ENCODE measurements around the gene STRAP.

The STRAP gene

DNA sequence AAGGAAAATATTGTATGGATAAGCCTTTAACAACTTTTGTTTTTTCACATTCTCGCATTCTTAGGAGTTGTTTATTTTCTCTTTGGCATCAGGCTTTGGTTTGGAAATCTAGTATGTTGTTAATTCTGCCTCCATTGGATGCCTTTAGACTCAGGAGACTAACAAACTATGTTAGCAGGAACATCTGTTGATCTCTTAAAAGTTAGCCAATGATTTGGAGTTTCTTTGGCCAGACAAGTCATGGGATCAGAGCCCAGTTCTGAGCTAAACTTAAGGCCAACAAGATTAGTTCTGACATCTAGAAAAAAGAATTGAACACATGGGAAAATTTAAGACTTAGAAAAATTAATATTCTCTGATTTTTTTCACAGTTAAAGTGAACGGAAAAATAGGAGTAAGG lies 35.3 kb upstream of the STRAP start:
- Histone ChIP-seq H3K36me3 (ENCODE audit: low read length) (no peaks in the 10 kb centered on the region), H3K4me3 (ENCODE audit: insufficient read depth, low read length, poor library complexity, severe bottlenecking) (no peak overlapping the region), H3K27me3 (ENCODE audit: low read length) (no peaks in the 10 kb centered on the region), H3F3A (ENCODE audit: insufficient read depth) (no peaks in the 10 kb centered on the region), H3K9me3 (ENCODE audit: insufficient read depth, low read length) (no peaks in the 10 kb centered on the region), H3K4me2 (ENCODE audit: low read depth, low read length, poor library complexity, severe bottlenecking) (no peak overlapping the region), H3K27ac (ENCODE audit: low read depth, low read length) (no peak overlapping the region), H3K79me2 (ENCODE audit: insufficient read depth, low read length) (no peaks in the 10 kb centered on the region), H4K20me1 (ENCODE audit: low read depth, low read length) (no peaks in the 10 kb centered on the region), H2AFZ (ENCODE audit: low read depth, low read length, severe bottlenecking) (no peak overlapping the region), H3K9me2 (replicated peaks; ENCODE audit: insufficient read depth, low read length) (no peaks in the 10 kb centered on the region), H3K9ac (ENCODE audit: low read length) (no peak overlapping the region)
- TF ChIP-seq CTCF (IDR thresholded peaks at IDR 0.05; ENCODE audit: insufficient read depth, low read length, poor library complexity, severe bottlenecking) (no peak), EZH2phosphoT487 (conservative IDR thresholded peaks at IDR 0.05; ENCODE audit: low read length) (no peak)

DNA sequence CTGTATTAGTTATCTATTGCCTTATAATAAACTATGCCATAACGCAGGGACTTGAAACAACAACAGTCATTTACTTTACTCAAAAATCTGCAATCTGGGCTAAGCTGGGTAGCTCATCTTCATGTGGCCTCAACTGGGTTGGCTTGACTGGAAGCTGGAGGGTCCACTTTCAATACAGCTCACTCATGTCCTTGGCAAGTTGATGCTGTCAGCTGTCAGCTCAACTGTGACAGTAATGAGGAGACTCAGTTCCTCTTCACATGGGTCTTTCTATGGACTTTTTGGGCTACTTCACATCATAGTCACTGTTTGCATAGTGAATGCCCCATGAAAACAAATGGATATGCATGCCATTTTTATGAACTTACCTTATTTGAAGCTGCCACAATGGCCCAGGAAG lies 33.6 kb upstream of the STRAP start:
- no peak overlapping the region for H3K4me3 ChIP-seq (ENCODE audit: insufficient read depth, low read length, poor library complexity, severe bottlenecking)
- H4K20me1 ChIP-seq (ENCODE audit: low read depth, low read length): no peaks in the 10 kb centered on the region
- H3K79me2 ChIP-seq (ENCODE audit: insufficient read depth, low read length): no peaks in the 10 kb centered on the region
- TF ChIP-seq EZH2phosphoT487 (conservative IDR thresholded peaks at IDR 0.05; ENCODE audit: low read length) (no peak), CTCF (IDR thresholded peaks at IDR 0.05; ENCODE audit: insufficient read depth, low read length, poor library complexity, severe bottlenecking) (no peak)
- H3K27ac ChIP-seq (ENCODE audit: low read depth, low read length): no peak overlapping the region
- H3K36me3 ChIP-seq (ENCODE audit: low read length): no peaks in the 10 kb centered on the region
- no peaks in the 10 kb centered on the region for H3F3A ChIP-seq (ENCODE audit: insufficient read depth)
- no peaks in the 10 kb centered on the region for H3K9me2 ChIP-seq (replicated peaks; ENCODE audit: insufficient read depth, low read length)
- no peak overlapping the region for H2AFZ ChIP-seq (ENCODE audit: low read depth, low read length, severe bottlenecking)
- H3K4me2 ChIP-seq (ENCODE audit: low read depth, low read length, poor library complexity, severe bottlenecking): no peak overlapping the region
- H3K27me3 ChIP-seq (ENCODE audit: low read length): no peaks in the 10 kb centered on the region
- no peak overlapping the region for H3K9ac ChIP-seq (ENCODE audit: low read length)
- H3K9me3 ChIP-seq (ENCODE audit: insufficient read depth, low read length): no peaks in the 10 kb centered on the region

DNA sequence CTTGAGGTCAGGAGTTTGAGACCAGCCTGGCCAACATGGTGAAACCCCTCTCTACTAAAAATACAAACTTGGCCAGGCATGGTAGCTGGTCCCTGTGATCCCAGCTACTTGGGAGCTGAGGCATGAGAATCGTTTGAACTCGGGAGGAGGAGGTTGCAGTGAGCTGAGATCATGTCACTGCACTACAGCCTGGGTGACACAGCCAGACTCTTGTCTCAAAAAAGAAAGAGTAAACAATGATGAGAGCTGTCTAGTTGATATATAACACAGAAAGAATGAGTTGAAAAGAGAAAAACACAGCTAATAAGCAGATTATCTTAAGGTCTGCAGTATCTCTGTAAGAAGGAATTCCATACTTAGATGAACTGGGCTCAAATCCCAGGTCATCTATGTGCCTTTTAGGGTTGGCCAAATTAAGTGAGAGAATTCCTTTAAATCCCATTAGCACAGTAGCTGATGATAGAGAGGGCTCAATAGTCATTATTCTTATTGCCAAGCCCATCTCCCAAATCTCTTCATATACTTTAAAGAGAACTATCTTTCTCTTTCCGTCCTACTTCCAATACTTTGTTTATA lies 31.1 kb upstream of the STRAP start:
- H3K4me2 ChIP-seq (ENCODE audit: low read depth, low read length, poor library complexity, severe bottlenecking): no peak overlapping the region
- no peak for TF ChIP-seq EZH2phosphoT487 (conservative IDR thresholded peaks at IDR 0.05; ENCODE audit: low read length)
- no peak for TF ChIP-seq CTCF (IDR thresholded peaks at IDR 0.05; ENCODE audit: insufficient read depth, low read length, poor library complexity, severe bottlenecking)
- H3K9ac ChIP-seq (ENCODE audit: low read length): no peak overlapping the region
- no peaks in the 10 kb centered on the region for H3F3A ChIP-seq (ENCODE audit: insufficient read depth)
- H3K9me2 ChIP-seq (replicated peaks; ENCODE audit: insufficient read depth, low read length): no peaks in the 10 kb centered on the region
- H2AFZ ChIP-seq (ENCODE audit: low read depth, low read length, severe bottlenecking): no peak overlapping the region
- no peaks in the 10 kb centered on the region for H3K36me3 ChIP-seq (ENCODE audit: low read length)
- H4K20me1 ChIP-seq (ENCODE audit: low read depth, low read length): no peaks in the 10 kb centered on the region
- H3K79me2 ChIP-seq (ENCODE audit: insufficient read depth, low read length): no peaks in the 10 kb centered on the region
- H3K27ac ChIP-seq (ENCODE audit: low read depth, low read length): no peak overlapping the region
- no peaks in the 10 kb centered on the region for H3K9me3 ChIP-seq (ENCODE audit: insufficient read depth, low read length)
- no peaks in the 10 kb centered on the region for H3K27me3 ChIP-seq (ENCODE audit: low read length)
- H3K4me3 ChIP-seq (ENCODE audit: insufficient read depth, low read length, poor library complexity, severe bottlenecking): no peak overlapping the region
